Naive B cell (primary cell): ENCODE measurements around the gene ANKFY1. TPM values are rescaled to one million over a fixed set of nuclear protein-coding genes. Genes with fewer than 3 reads are reported as not detected.
"Not testable (repeated sequence)": the region's sequence is repeated elsewhere in the genome, so short reads cannot be mapped to it uniquely, and the experiment has no call there.

Source experiments
- ATAC-seq, 2 donors: fragments of 150-1000 bp; cut with Tn5 transposase; 2 replicates each; pipeline ENCODE4 v1.10.0; 2021; ENCODE audit warnings: low read depth in 2 of 2, mild to moderate bottlenecking in 2 of 2, moderate library complexity in 2 of 2
- DNase-seq: peaks from one replicate; pipeline ENCODE4 v3.0.0; 2022
- H3K27ac Mint-ChIP-seq, 6 donors: one replicate each; pipeline ENCODE4 v1.8.0; 2020 to 2022; ENCODE audit warnings: mild to moderate bottlenecking in 6 of 6, mixed read lengths in 6 of 6, moderate library complexity in 5 of 6, inconsistent platforms in 2 of 6
- H3K27me3 Mint-ChIP-seq, 3 donors: one replicate each; pipeline ENCODE4 v1.8.0; 2021 to 2022; ENCODE audit warnings: mixed read lengths in 3 of 3, mild to moderate bottlenecking in 1 of 3
- H3K36me3 Mint-ChIP-seq, 2 donors: one replicate each; pipeline ENCODE4 v1.8.0; 2020 to 2022; ENCODE audit warnings: mixed read lengths in 2 of 2, inconsistent platforms in 1 of 2, mild to moderate bottlenecking in 1 of 2
- H3K4me1 Mint-ChIP-seq, 3 donors: one replicate each; pipeline ENCODE4 v1.8.0; 2020 to 2022; ENCODE audit warnings: mixed read lengths in 3 of 3, inconsistent platforms in 1 of 3, mild to moderate bottlenecking in 1 of 3, moderate library complexity in 1 of 3
- H3K4me3 Mint-ChIP-seq, 8 donors: one replicate each; pipeline ENCODE4 v1.8.0; 2020 to 2022; ENCODE audit warnings: mild to moderate bottlenecking in 8 of 8, mixed read lengths in 8 of 8, moderate library complexity in 8 of 8, inconsistent platforms in 2 of 8
- H3K9me3 Mint-ChIP-seq, 7 donors: one replicate each; pipeline ENCODE4 v1.8.0; 2020 to 2022; ENCODE audit warnings: mixed read lengths in 7 of 7, mild to moderate bottlenecking in 5 of 7, inconsistent platforms in 2 of 7, moderate library complexity in 1 of 7
- polyA plus RNA-seq, 6 donors: library from polyadenylated mRNA; unstranded; fragments of 300-500 nt; fragmentation: Illumina TruSeq; gene quantifications; one replicate each; pipeline ENCODE4 v1.2.3, GENCODE V29; 2021; ENCODE audit warnings: low read depth in 6 of 6

The ANKFY1 gene
- polyA plus RNA-seq, 6 donors from 2014 or later = 6.3 to 13.3 (median 8.3) TPM

- peaks cover 0 to 4% (median 0%) of the 10 kb centered on the region in 3 donors for H3K4me1 Mint-ChIP-seq
- peaks cover 5 to 6% of the 10 kb centered on the region in 2 donors for H3K36me3 Mint-ChIP-seq
- H3K9me3 Mint-ChIP-seq = no peaks in the 10 kb centered on the region
- H3K27ac Mint-ChIP-seq = peak overlapping the region in 2 of 6 donors; percentile 2 to 43
- no peaks in the 10 kb centered on the region for H3K27me3 Mint-ChIP-seq
- ATAC-seq = no peak
- no peak overlapping the region for H3K4me3 Mint-ChIP-seq
- no peak for DNase-seq
These were observed 9.2 kb upstream of the ANKFY1 start for GRCh38 chr17:4272972-4273368.

- Mint-ChIP-seq H3K9me3 (no peaks in the 10 kb centered on the region), H3K4me3 (no peak overlapping the region), H3K36me3 (peaks cover 5 to 6% of the 10 kb centered on the region in 2 donors), H3K27ac (peak overlapping the region in 1 of 6 donors; percentile 2), H3K4me1 (peaks cover 0 to 4% (median 0%) of the 10 kb centered on the region in 3 donors), H3K27me3 (no peaks in the 10 kb centered on the region)
- DNase-seq = no peak
- ATAC-seq = no peak
These were observed 8.6 kb upstream of the ANKFY1 start for GRCh38 chr17:4272213-4272971.

GRCh38 chr17:4270736-4271135 is 7.0 kb upstream of the ANKFY1 start:
- H3K4me3 Mint-ChIP-seq = peak overlapping the region in 1 of 8 donors; percentile 33
- DNase-seq = no peak
- H3K27me3 Mint-ChIP-seq = no peaks in the 10 kb centered on the region
- no peak for ATAC-seq
- H3K4me1 Mint-ChIP-seq = peaks cover 0 to under 1% (median 0%) of the 10 kb centered on the region in 3 donors
- H3K36me3 Mint-ChIP-seq = peaks cover 0 to 5% of the 10 kb centered on the region in 2 donors
- H3K27ac Mint-ChIP-seq = no peak overlapping the region
- H3K9me3 Mint-ChIP-seq = no peaks in the 10 kb centered on the region

DNA sequence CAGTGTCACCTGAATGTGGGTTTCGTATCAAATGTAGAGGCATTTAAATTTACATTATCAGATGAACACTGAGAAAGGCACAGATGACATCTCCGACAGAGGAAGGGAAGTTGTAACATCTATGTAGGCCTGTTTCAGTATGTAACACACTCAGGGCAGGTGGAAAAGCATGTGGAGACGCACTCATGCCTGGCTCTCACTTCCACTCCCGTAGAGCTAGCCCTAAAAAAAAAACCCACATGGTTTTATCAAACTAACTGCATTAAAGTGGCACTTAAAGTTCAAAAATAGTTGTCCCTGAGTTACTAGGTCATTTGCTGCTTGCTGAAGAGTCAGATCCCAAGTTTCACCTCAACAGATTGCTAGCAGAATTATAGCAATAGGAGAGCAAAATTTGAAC is 6.1 kb upstream of the ANKFY1 start:
- peak overlapping the region in 1 of 6 donors; percentile 28 for H3K27ac Mint-ChIP-seq
- H3K9me3 Mint-ChIP-seq = no peaks in the 10 kb centered on the region
- DNase-seq = no peak
- no peaks in the 10 kb centered on the region for H3K27me3 Mint-ChIP-seq
- H3K4me1 Mint-ChIP-seq = no peaks in the 10 kb centered on the region
- peaks cover 0 to 5% of the 10 kb centered on the region in 2 donors for H3K36me3 Mint-ChIP-seq
- no peak overlapping the region for H3K4me3 Mint-ChIP-seq
- ATAC-seq = no peak

- H3K27ac Mint-ChIP-seq = no peak overlapping the region
- H3K4me3 Mint-ChIP-seq = no peak overlapping the region
- peaks cover 0 to 5% of the 10 kb centered on the region in 2 donors for H3K36me3 Mint-ChIP-seq
These were observed 3.6 kb upstream of the ANKFY1 start for GRCh38 chr17:4267402-4267801.

DNA sequence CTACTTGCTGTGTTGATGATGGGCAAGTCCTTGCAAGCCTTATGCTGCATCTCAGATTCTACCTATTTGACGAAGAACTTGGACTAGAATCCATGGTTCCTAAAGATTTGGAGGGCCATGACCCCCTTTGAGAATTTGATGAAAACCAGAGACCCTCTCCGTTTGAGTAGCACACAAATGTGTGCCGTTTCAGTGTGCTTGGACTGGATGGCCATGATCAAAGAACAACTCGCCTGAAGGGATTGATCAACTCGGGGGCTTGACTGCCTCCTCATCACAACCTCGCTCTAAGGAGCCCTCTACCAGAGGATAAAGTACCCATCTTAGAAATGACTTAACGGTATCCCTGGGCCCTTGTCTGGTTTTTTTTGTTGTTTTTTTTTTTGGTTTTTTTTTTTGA is 2.8 kb upstream of the ANKFY1 start:
- no peaks in the 10 kb centered on the region for H3K27me3 Mint-ChIP-seq
- ATAC-seq = no peak
- peaks cover 21 to 27% (median 26%) of the 10 kb centered on the region in 3 donors for H3K4me1 Mint-ChIP-seq
- no peaks in the 10 kb centered on the region for H3K36me3 Mint-ChIP-seq
- peak overlapping the region in 1 of 8 donors; percentile 88 for H3K4me3 Mint-ChIP-seq
- no peaks in the 10 kb centered on the region for H3K9me3 Mint-ChIP-seq
- no peak overlapping the region for H3K27ac Mint-ChIP-seq
- no peak for DNase-seq

More at GRCh38 chr17:4267402-4267801, 3.6 kb upstream of the ANKFY1 start:
- DNase-seq (no peak), ATAC-seq (no peak)
- Mint-ChIP-seq H3K27me3 (no peaks in the 10 kb centered on the region), H3K9me3 (no peaks in the 10 kb centered on the region), H3K4me1 (peaks cover 17 to 19% (median 17%) of the 10 kb centered on the region in 3 donors)

DNA sequence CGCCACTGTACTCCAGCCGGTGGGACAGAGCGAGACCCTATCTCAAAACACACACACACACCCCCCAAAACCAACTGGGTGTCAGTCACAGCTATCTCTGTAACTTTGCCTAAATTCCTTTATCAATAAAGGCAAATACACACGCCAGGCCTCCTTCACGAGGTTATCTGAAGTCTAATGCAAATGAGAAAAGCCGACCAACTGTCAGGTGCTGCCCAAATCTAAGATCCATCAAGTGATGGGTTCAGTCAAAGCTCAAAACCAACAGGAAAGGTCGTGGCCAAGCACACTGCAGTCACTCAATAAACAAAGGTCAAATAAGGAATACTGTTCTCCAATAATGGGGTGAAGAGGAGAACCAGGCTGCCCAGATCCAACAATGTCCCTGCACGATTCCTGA is 1.1 kb downstream of the ANKFY1 start:
- no peak for DNase-seq

GRCh38 chr17:4261452-4261851 is 2.3 kb downstream of the ANKFY1 start:
- H3K27ac Mint-ChIP-seq = no peak overlapping the region
- peak overlapping the region in 5 of 8 donors; percentile 24 to 88 (median 63) for H3K4me3 Mint-ChIP-seq
- peaks cover 41 to 45% (median 42%) of the 10 kb centered on the region in 3 donors for H3K4me1 Mint-ChIP-seq

More for the DNA sequence above, 1.1 kb downstream of the ANKFY1 start:
- peak overlapping the region; percentile 18 to 96 (median 64) for H3K27ac Mint-ChIP-seq
- peaks cover 32 to 39% (median 33%) of the 10 kb centered on the region in 3 donors for H3K4me1 Mint-ChIP-seq
- H3K27me3 Mint-ChIP-seq = no peaks in the 10 kb centered on the region
- peak overlapping the region; percentile 87 to 99 (median 91) for H3K4me3 Mint-ChIP-seq
- peaks cover 8% of the 10 kb centered on the region in 2 donors for H3K36me3 Mint-ChIP-seq
- ATAC-seq = no peak
- peaks cover 0 to 4% (median 0%) of the 10 kb centered on the region in 7 donors for H3K9me3 Mint-ChIP-seq

DNA sequence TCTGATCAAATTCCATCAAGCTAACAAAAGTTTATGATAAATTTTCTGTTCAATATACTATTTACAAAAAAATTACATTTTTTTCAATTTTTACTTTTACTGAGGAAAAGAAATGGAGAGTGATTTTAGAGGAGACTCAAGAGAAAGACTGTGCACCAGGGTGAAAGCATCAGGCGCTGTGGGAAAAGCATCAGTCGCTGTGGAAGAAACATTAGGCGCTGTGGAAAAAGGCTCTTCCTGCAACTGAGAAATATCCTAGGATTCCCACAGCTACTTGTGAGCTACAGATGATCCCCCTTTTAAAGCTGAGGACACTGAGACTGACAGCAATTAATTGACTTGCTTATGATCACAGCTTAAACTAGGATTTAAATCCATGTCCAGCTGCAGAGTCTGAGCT is 4.9 kb downstream of the ANKFY1 start:
- peaks cover 37 to 50% (median 39%) of the 10 kb centered on the region in 3 donors for H3K4me1 Mint-ChIP-seq
- peaks cover 8% of the 10 kb centered on the region in 2 donors for H3K36me3 Mint-ChIP-seq
- no peaks in the 10 kb centered on the region for H3K27me3 Mint-ChIP-seq
- no peak overlapping the region for H3K27ac Mint-ChIP-seq
- DNase-seq (no peak), ATAC-seq (no peak)
- H3K9me3 Mint-ChIP-seq = peaks cover 0 to 4% (median 0%) of the 10 kb centered on the region in 7 donors
- H3K4me3 Mint-ChIP-seq = no peak overlapping the region

More at GRCh38 chr17:4261452-4261851, 2.3 kb downstream of the ANKFY1 start:
- ATAC-seq = no peak
- no peaks in the 10 kb centered on the region for H3K27me3 Mint-ChIP-seq
- no peak for DNase-seq
- peaks cover 0 to 4% (median 0%) of the 10 kb centered on the region in 7 donors for H3K9me3 Mint-ChIP-seq
- H3K36me3 Mint-ChIP-seq = peaks cover 8% of the 10 kb centered on the region in 2 donors

GRCh38 chr17:4256952-4257351 is 6.8 kb downstream of the ANKFY1 start:
- Mint-ChIP-seq H3K9me3 (peaks cover 0 to 4% (median 0%) of the 10 kb centered on the region in 7 donors), H3K27ac (peak overlapping the region in 1 of 6 donors; percentile 1)

DNA sequence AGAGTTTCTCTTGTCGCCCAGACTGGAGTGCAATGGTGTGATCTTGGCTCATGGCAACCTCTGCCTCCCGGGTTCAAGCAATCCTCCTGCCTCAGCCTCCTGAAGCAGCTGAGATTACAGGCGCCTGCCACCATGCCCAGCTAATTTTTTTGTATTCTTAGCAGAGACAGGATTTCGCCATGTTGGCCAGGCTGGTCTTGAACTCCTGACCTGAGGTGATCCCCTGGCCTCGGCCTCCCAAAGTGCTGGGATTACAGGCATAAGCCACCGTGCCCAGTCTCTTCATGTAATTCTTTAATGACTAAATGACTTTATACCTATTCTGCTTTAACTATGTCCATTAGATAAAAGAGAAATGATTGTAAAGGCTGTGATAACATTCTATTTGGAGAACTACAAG is 8.5 kb downstream of the ANKFY1 start:
- not testable (repeated sequence) for H3K36me3 Mint-ChIP-seq, ATAC-seq, H3K27ac Mint-ChIP-seq, DNase-seq, H3K9me3 Mint-ChIP-seq, H3K4me3 Mint-ChIP-seq, H3K27me3 Mint-ChIP-seq
- peaks cover 29 to 42% (median 39%) of the 10 kb centered on the region in 3 donors for H3K4me1 Mint-ChIP-seq

More at GRCh38 chr17:4256952-4257351, 6.8 kb downstream of the ANKFY1 start:
- ATAC-seq = no peak
- DNase-seq = no peak
- Mint-ChIP-seq H3K4me3 (no peak overlapping the region), H3K27me3 (no peaks in the 10 kb centered on the region), H3K36me3 (peaks cover 8% of the 10 kb centered on the region in 2 donors), H3K4me1 (peaks cover 35 to 40% (median 35%) of the 10 kb centered on the region in 3 donors)

DNA sequence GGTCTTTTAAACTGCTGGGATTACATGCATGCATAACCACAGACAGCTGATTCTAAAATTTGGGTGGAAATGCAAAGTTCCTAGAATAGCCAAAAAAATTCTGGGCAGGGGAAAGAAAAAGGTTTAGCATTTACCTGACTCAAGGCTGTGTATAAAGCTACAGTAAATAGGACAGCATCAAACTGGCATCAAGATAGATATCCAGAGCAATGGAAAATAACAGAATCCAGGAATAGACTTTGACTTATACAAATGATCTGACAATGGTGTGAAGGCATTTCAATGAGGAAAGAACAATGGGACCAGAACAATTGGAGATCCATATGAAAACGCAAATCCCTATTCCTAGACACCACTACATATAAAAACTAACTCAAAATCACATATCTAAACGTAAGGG is 12.9 kb downstream of the ANKFY1 start:
- no peak for ATAC-seq
- no peaks in the 10 kb centered on the region for H3K9me3 Mint-ChIP-seq
- H3K4me3 Mint-ChIP-seq = no peak overlapping the region
- DNase-seq = no peak
- no peaks in the 10 kb centered on the region for H3K36me3 Mint-ChIP-seq
- no peaks in the 10 kb centered on the region for H3K27me3 Mint-ChIP-seq
- peaks cover 23 to 44% (median 44%) of the 10 kb centered on the region in 3 donors for H3K4me1 Mint-ChIP-seq
- no peak overlapping the region for H3K27ac Mint-ChIP-seq

- H3K27ac Mint-ChIP-seq = peak overlapping the region in 3 of 6 donors; percentile 0 to 73 (median 54)
- peak in 1 of 2 donors; percentile 52 for ATAC-seq
- H3K4me3 Mint-ChIP-seq = peak overlapping the region in 1 of 8 donors; percentile 4
These were observed 14.2 kb downstream of the ANKFY1 start for GRCh38 chr17:4249452-4250029.

More at GRCh38 chr17:4249452-4250029, 14.2 kb downstream of the ANKFY1 start:
- H3K27me3 Mint-ChIP-seq = no peaks in the 10 kb centered on the region
- H3K36me3 Mint-ChIP-seq = no peaks in the 10 kb centered on the region
- no peaks in the 10 kb centered on the region for H3K9me3 Mint-ChIP-seq
- peak; percentile 5 for DNase-seq
- peaks cover 26 to 48% (median 38%) of the 10 kb centered on the region in 3 donors for H3K4me1 Mint-ChIP-seq
